ENCODE data around the gene SRD5A2.
"Not testable (repeated sequence)": the region's sequence is repeated elsewhere in the genome, so short reads cannot be mapped to it uniquely, and the experiment has no call there.

Gene SRD5A2

GRCh38 chr2:31515586-31515985 is 65.2 kb downstream of the SRD5A2 start:
- no peak overlapping the region for H3K4me3 ChIP-seq (ENCODE audit: control insufficient read depth, low read depth, low read length)
- DNase-seq (ENCODE audit: low read depth) = no peak
- TF ChIP-seq, protein P1, sequence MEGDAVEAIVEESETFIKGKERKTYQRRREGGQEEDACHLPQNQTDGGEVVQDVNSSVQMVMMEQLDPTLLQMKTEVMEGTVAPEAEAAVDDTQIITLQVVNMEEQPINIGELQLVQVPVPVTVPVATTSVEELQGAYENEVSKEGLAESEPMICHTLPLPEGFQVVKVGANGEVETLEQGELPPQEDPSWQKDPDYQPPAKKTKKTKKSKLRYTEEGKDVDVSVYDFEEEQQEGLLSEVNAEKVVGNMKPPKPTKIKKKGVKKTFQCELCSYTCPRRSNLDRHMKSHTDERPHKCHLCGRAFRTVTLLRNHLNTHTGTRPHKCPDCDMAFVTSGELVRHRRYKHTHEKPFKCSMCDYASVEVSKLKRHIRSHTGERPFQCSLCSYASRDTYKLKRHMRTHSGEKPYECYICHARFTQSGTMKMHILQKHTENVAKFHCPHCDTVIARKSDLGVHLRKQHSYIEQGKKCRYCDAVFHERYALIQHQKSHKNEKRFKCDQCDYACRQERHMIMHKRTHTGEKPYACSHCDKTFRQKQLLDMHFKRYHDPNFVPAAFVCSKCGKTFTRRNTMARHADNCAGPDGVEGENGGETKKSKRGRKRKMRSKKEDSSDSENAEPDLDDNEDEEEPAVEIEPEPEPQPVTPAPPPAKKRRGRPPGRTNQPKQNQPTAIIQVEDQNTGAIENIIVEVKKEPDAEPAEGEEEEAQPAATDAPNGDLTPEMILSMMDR (conservative IDR thresholded peaks at IDR 0.05; ENCODE audit: control insufficient read depth, insufficient read depth, low read depth, low read length) = no peak

DNA sequence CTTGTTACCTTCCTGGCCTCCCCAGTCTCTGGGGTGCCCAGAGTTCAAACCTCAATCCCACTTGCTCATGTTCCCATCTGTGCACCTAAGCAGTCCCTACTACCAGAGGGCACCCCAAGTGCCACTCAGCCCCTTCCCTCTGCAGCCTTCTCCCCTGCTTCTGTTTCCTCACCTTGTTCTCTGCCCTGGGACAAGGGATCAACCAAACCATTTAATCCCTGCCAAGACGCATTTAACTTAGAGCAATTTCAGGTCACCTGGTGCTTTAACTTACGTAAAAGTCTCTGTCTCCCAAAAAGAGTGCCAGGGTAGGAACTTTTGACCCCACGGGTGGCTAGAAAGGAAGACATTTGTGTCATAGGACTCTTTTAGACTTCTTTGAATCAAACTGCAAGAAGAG is 67.2 kb downstream of the SRD5A2 start:
- H3K4me3 ChIP-seq (ENCODE audit: control insufficient read depth, low read depth, low read length) = no peak overlapping the region

DNA sequence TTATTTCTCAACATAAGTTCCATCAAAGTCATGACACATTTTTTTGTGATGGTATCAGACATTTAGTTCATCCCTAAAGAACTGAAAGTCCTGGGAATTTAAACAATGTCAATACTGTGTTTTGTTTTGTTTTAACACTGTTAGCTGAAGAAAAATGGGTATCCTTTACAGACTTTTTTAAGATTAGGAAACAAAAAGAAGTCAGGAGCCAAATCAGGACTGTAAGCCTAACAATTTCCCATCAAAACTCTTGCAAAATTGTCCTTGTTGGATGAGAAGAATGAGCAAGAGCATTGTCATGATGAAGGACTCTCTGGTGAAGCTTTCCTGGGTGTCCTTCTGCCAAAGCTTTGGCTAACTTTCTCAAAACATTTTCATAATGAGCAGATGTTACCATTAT is 69.4 kb downstream of the SRD5A2 start:
- TF ChIP-seq, protein P1 (conservative IDR thresholded peaks at IDR 0.05; ENCODE audit: control insufficient read depth, insufficient read depth, low read depth, low read length) = no peak
- DNase-seq (ENCODE audit: low read depth) = peak; percentile 29
- no peak overlapping the region for H3K4me3 ChIP-seq (ENCODE audit: control insufficient read depth, low read depth, low read length)

More for the DNA sequence above, 67.2 kb downstream of the SRD5A2 start:
- TF ChIP-seq, protein P1 (conservative IDR thresholded peaks at IDR 0.05; ENCODE audit: control insufficient read depth, insufficient read depth, low read depth, low read length) = no peak
- DNase-seq (ENCODE audit: low read depth) = no peak

- no peak overlapping the region for H3K4me3 ChIP-seq (ENCODE audit: control insufficient read depth, low read depth, low read length)
- TF ChIP-seq, protein P1 (conservative IDR thresholded peaks at IDR 0.05; ENCODE audit: control insufficient read depth, insufficient read depth, low read depth, low read length) = no peak
- DNase-seq (ENCODE audit: low read depth) = no peak
These were observed 75.6 kb downstream of the SRD5A2 start for GRCh38 chr2:31505111-31505510.

DNA sequence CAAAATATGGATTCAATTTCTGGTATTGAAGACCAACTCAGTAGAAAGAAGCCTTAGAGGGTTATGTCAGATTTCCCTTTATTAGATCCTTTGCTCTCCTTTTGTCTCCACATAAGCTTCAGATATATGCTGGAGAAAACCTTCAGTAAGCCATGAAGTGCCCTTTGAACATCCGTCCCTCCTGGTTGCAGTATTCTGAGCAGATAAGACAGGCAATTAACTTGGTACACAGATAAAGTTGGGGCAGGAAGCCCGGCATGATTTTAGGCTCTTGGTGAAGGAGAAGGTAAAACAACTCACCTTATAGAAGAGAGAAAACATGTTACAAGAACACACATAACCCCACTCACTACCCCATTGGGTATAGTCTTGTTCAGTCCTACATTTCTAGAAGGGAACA is 76.4 kb downstream of the SRD5A2 start:
- no peak for DNase-seq (ENCODE audit: low read depth)
- TF ChIP-seq, protein P1 (conservative IDR thresholded peaks at IDR 0.05; ENCODE audit: control insufficient read depth, insufficient read depth, low read depth, low read length) = no peak
- H3K4me3 ChIP-seq (ENCODE audit: control insufficient read depth, low read depth, low read length) = no peak overlapping the region

DNA sequence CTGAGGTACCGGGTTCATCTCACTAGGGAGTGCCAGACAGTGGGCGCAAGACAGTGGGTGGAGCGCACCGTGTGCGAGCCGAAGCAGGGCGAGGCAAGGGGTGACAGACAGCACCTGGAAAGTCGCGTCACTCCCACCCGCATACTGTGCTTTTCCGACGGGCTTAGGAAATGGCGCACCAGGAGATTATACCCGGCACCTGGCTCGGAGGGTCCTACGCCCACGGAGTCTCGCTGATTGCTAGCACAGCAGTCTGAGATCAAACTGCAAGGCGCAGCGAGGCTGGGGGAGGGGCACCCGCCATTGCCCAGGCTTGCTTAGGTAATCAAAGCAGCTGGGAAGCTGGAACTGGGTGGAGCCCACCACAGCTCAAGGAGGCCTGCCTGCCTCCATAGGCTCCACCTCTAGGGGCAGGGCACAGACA is 84.3 kb downstream of the SRD5A2 start:
- DNase-seq (ENCODE audit: low read depth); H3K4me3 ChIP-seq (ENCODE audit: control insufficient read depth, low read depth, low read length): not testable (repeated sequence)

DNA sequence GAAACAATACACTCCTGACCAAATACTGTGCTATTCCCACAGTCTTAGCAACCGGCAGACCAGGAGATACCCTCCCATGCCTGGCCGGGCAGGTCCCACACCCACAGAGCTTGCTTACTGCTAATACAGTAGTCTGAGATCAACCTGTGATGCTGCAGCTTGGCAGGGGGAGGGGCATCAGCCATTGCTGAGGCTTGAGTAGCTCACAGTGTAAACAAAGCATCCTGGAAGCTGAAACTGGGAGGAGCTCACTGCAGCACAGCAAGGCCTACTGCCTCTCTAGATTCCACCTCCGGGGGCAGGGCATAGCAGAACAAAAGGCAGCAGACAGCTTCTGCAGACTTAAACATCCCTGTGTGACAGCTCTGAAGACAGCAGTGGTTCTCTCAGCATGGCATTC is 91.4 kb downstream of the SRD5A2 start:
- not testable (repeated sequence) for H3K4me3 ChIP-seq (ENCODE audit: control insufficient read depth, low read depth, low read length)
- DNase-seq (ENCODE audit: low read depth) = peak; percentile 55

DNA sequence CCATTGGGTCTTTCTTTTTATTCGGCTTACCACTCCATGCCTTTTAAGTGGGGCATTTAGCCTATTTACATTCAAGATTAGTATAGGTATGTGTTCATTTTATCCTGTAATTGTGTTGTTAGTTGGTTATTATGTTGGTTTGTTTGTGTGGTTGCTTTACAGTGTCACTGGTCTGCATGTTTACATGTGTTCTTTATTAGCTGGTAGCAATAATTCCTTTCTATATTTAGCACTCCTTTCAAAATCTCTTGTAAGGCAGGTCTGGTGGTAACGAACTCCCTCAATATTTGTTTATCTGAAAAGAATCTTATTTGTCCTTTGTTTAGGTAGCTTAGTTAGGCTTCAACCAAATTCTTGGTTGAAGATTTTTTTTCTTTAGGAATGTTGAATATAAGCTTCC is 97.5 kb downstream of the SRD5A2 start:
- TF ChIP-seq, protein P1 (conservative IDR thresholded peaks at IDR 0.05; ENCODE audit: control insufficient read depth, insufficient read depth, low read depth, low read length) = no peak
- no peak overlapping the region for H3K4me3 ChIP-seq (ENCODE audit: control insufficient read depth, low read depth, low read length)
- peak; percentile 8 for DNase-seq (ENCODE audit: low read depth)
